ENCODE measurements around the gene DFFB.

GRCh38 chr1:3911981-3912808, 54.9 kb downstream of the DFFB start:
- no peak for TF ChIP-seq POLR2A (IDR thresholded peaks at IDR 0.05; ENCODE audit: low read length)
- TF ChIP-seq GATA1 (IDR thresholded peaks at IDR 0.05; ENCODE audit: low read depth, low read length) = no peak
